Stomach (tissue), 9 donors: ENCODE data around the gene CCNG1. TPM values are rescaled to one million over a fixed set of nuclear protein-coding genes. Genes with fewer than 3 reads are reported as not detected.

Experiments
- DNase-seq, 2 donors: peaks; one replicate each; pipeline versions ENCODE4 v3.0.0 to v3.0.0-alpha.2; 2013 to 2019
- H3K27ac ChIP-seq, 5 donors: fragments of 200-600 bp in 4 of 5; sonication (generic) in 4 of 5; one replicate each; pipeline ENCODE4 v1.5.1; 2013 to 2019; ENCODE audit warnings: mild to moderate bottlenecking in 1 of 5, moderate library complexity in 1 of 5
- H3K27me3 ChIP-seq, 3 donors: fragments of 200-600 bp; sonication (generic); one replicate each; pipeline ENCODE4 v1.5.1; 2017 to 2019; ENCODE audit warnings: mixed run types in 1 of 3
- H3K36me3 ChIP-seq, 4 donors: fragments of 200-600 bp; sonication (generic); 1 replicate in 3 of 4; 2 replicates in 1 of 4; pipeline ENCODE4 v1.5.1; 2016 to 2019
- H3K4me1 ChIP-seq, 4 donors: fragments of 200-600 bp; sonication (generic); one replicate each; pipeline ENCODE4 v1.5.1; 2016 to 2019
- H3K4me3 ChIP-seq, 4 donors: fragments of 200-600 bp; sonication (generic) in 3 of 4; one replicate each; pipeline ENCODE4 v1.5.1; 2016 to 2019; ENCODE audit warnings: mild to moderate bottlenecking in 1 of 4
- H3K9me3 ChIP-seq, 4 donors: fragments of 200-600 bp; sonication (generic); one replicate each; pipeline ENCODE4 v1.5.1; 2016 to 2019
- EP300 ChIP-seq: sonication (generic); formaldehyde crosslinking; IDR thresholded peaks from one replicate; pipeline ENCODE4 v1.6.1; 2017; ENCODE audit warnings: antibody characterized with exemption
- POLR2A ChIP-seq, 4 donors: fragments of 450-650 bp; IDR thresholded peaks; one replicate each; pipeline ENCODE4 v1.6.1; 2016; ENCODE audit warnings: antibody characterized with exemption in 4 of 4, control low read depth in 2 of 4, mild to moderate bottlenecking in 1 of 4, moderate library complexity in 1 of 4
- POLR2AphosphoS5 ChIP-seq, 3 donors: sonication (generic); formaldehyde crosslinking; IDR thresholded peaks; one replicate each; pipeline ENCODE4 v1.6.1; 2016; ENCODE audit warnings: antibody characterized with exemption in 3 of 3
- WGBS, 5 donors: extraction: QIAGEN DNeasy Blood & Tissue Kit in 3 of 5; methylation state at CpG; one replicate each; pipeline versions ENCODE4 v1.1.5 to v1.1.7; 2013 to 2018; 5-methylcytosine and 5-hydroxymethylcytosine counted together
- intact Hi-C: fragments of 100-400 bp; cut with DNase I; formaldehyde crosslinking; loops from one replicate; pipeline ENCODE4 v1.15.1; 2023; ENCODE audit warnings: low total_unique reads
- polyA plus RNA-seq, 3 donors: library from polyadenylated mRNA; stranded (reverse); fragments of 200-250 nt; gene quantifications; one replicate each; pipeline ENCODE4 v1.2.3, GENCODE V29; 2013
- total RNA-seq, 5 donors: library from RNA; depleted of rRNA; stranded (reverse); fragments of >200 nt; gene quantifications; one replicate each; pipeline versions ENCODE4 v1.1.0 to v1.2.3, GENCODE V29; 2014 to 2016
- TF ChIP-seq, protein P1 (sequence below), 7 experiments: fragments of 450-650 bp in 4 of 7; fragments of 200-600 bp in 3 of 7; sonication (generic) in 3 of 7; IDR thresholded peaks; one replicate each; pipeline ENCODE4 v1.5.1; 2016 to 2019; ENCODE audit warnings: antibody characterized with exemption in 7 of 7, control low read depth in 2 of 7, mild to moderate bottlenecking in 1 of 7
- donor health status: healthy with polysubstance abuse.
- donor health status: Bipolar disorder and iron deficiency.
- donor health status: healthy.

CCNG1 gene
- total and polyA plus RNA-seq, 8 donors, result 57.1 to 252 (median 127) TPM

GRCh38 chr5:163399923-163400322 lies 37.5 kb upstream of the CCNG1 start:
- DNase-seq, result no peak
- TF ChIP-seq POLR2AphosphoS5 (IDR thresholded peaks at IDR 0.05) (no peak), POLR2A (IDR thresholded peaks at IDR 0.05) (no peak)
- Histone ChIP-seq H3K4me1 (no peaks in the 10 kb centered on the region), H3K36me3 (no peaks in the 10 kb centered on the region), H3K9me3 (no peaks in the 10 kb centered on the region), H3K4me3 (no peak overlapping the region), H3K27ac (no peak overlapping the region), H3K27me3 (peaks cover 0 to 6% (median 0%) of the 10 kb centered on the region in 3 donors)
- WGBS, 5 donors, result 71 to 83% (median 72%) methylated on average over 4 of the region's 4 CpGs
- intact Hi-C loops, result loop anchor here (10.0 kb wide), 1 partner anchor 1855 kb away; the partner anchor contains the start of gene GABRB2

DNA sequence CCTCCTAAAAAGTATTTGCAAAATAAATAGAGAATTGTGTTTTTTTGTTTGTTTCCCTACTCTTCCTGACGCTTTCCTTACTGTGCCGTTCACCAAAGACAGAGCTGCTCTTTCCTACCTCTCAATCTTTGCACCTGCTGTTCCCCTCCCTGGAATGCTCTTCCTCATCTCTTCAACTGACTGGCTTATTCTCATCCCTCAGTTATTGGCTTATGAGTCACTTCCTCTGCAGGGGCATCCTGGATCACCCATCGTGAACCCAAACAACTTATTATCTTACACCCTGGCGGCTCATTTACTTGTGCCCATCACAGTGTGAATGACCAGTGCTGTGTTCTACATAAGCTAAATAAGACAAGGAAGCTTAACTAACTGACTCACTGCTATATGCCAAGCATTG lies 36.1 kb upstream of the CCNG1 start:
- TF ChIP-seq POLR2AphosphoS5 (IDR thresholded peaks at IDR 0.05) (no peak), EP300 (no peak), POLR2A (IDR thresholded peaks at IDR 0.05) (no peak)
- TF ChIP-seq, protein P1, sequence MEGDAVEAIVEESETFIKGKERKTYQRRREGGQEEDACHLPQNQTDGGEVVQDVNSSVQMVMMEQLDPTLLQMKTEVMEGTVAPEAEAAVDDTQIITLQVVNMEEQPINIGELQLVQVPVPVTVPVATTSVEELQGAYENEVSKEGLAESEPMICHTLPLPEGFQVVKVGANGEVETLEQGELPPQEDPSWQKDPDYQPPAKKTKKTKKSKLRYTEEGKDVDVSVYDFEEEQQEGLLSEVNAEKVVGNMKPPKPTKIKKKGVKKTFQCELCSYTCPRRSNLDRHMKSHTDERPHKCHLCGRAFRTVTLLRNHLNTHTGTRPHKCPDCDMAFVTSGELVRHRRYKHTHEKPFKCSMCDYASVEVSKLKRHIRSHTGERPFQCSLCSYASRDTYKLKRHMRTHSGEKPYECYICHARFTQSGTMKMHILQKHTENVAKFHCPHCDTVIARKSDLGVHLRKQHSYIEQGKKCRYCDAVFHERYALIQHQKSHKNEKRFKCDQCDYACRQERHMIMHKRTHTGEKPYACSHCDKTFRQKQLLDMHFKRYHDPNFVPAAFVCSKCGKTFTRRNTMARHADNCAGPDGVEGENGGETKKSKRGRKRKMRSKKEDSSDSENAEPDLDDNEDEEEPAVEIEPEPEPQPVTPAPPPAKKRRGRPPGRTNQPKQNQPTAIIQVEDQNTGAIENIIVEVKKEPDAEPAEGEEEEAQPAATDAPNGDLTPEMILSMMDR (IDR thresholded peaks at IDR 0.05), result no peak
- DNase-seq, result no peak
- intact Hi-C loops, result loop anchor here (10.0 kb wide), 1 partner anchor 1856 kb away; the partner anchor contains the start of gene GABRB2
- H3K36me3 ChIP-seq, result no peaks in the 10 kb centered on the region
- H3K4me3 ChIP-seq, result no peak overlapping the region
- WGBS, 5 donors, result 61 to 83% (median 80%) methylated on average over 4 of the region's 4 CpGs
- peaks cover 0 to 6% (median 0%) of the 10 kb centered on the region in 3 donors for H3K27me3 ChIP-seq
- no peaks in the 10 kb centered on the region for H3K9me3 ChIP-seq
- no peaks in the 10 kb centered on the region for H3K4me1 ChIP-seq
- no peak overlapping the region for H3K27ac ChIP-seq

- TF ChIP-seq POLR2AphosphoS5 (IDR thresholded peaks at IDR 0.05) (no peak), POLR2A (IDR thresholded peaks at IDR 0.05) (no peak), EP300 (no peak)
- TF ChIP-seq, protein P1 (IDR thresholded peaks at IDR 0.05), result no peak
- WGBS, 5 donors, result 78 to 87% (median 81%) methylated on average over 2 of the region's 2 CpGs
- Histone ChIP-seq H3K36me3 (no peaks in the 10 kb centered on the region), H3K27me3 (peaks cover 0 to 6% (median 0%) of the 10 kb centered on the region in 3 donors), H3K27ac (no peak overlapping the region), H3K9me3 (no peaks in the 10 kb centered on the region), H3K4me1 (peaks cover 0 to 2% (median 0%) of the 10 kb centered on the region in 4 donors), H3K4me3 (no peak overlapping the region)
- intact Hi-C loops, result loop anchor here (10.0 kb wide), 1 partner anchor 1857 kb away; the partner anchor contains the start of gene GABRB2
- no peak for DNase-seq
Observed at GRCh38 chr5:163402007-163402406, 35.4 kb upstream of the CCNG1 start.

DNA sequence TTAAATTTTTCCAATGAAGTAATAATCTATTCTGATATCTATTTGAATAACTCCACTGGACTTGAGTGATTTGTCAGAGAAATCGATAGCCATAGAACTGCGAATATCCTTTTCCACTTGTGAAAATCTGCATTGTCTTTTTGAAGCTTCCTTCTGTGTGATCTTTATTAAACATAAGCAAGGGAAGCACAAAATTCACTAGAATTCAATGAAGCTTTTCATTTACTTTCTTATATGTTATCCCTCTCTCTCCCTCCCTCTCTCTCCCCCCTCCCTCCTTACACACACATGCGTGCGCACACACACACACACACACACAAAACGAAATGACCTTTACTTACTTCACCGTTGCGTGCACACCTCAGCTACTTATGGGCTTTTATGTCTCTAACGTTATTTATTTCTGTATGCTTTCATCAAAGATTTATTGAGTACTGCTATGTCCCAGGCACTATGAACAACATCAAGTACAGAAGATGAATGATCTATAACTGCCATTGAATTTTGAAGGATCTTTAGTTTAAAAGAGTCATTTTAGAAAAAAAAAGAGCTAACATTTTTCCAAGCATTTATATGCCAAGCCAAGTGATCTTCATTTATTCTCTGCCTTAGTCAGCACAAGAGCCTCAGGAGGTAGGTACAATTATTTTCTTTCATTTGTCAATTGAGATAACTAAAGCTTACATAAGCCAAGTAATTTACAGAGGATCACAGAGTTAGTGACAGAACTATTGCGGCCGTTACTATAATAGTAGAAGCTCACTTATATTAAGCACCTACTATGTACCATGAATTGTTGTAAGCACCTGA lies 32.8 kb upstream of the CCNG1 start:
- H3K9me3 ChIP-seq, result no peaks in the 10 kb centered on the region
- 72 to 82% (median 73%) methylated on average over 10 of the region's 10 CpGs for WGBS, 5 donors
- TF ChIP-seq POLR2A (IDR thresholded peaks at IDR 0.05), result no peak
- TF ChIP-seq POLR2AphosphoS5 (IDR thresholded peaks at IDR 0.05), result no peak
- TF ChIP-seq EP300, result no peak
- TF ChIP-seq, protein P1 (IDR thresholded peaks at IDR 0.05), result no peak
- H3K4me3 ChIP-seq, result no peak overlapping the region
- H3K36me3 ChIP-seq, result no peaks in the 10 kb centered on the region
- H3K27me3 ChIP-seq, result peaks cover 0 to 3% (median 0%) of the 10 kb centered on the region in 3 donors
- intact Hi-C loops, result loop anchor here (10.0 kb wide), 1 partner anchor 1860 kb away; the partner anchor contains the start of gene GABRB2
- H3K27ac ChIP-seq, result no peak overlapping the region
- H3K4me1 ChIP-seq, result peaks cover 0 to 18% (median 6%) of the 10 kb centered on the region in 4 donors
- DNase-seq, result no peak
